RPMI8226 (cell line): Measurements from ENCODE around the gene EML3.
"Not testable (repeated sequence)": the region's sequence is repeated elsewhere in the genome, so short reads cannot be mapped to it uniquely, and the experiment has no call there.

ENCODE experiments used
- DNase-seq: peaks from one replicate; pipeline ENCODE4 v3.0.0-alpha.2; 2015

Gene EML3

GRCh38 chr11:62599069-62599696 lies 13.4 kb downstream of the EML3 start:
- peak; percentile 99 for DNase-seq

- no peak for DNase-seq
Observed at GRCh38 chr11:62595124-62595523, 17.5 kb downstream of the EML3 start.

GRCh38 chr11:62593434-62594044 lies 19.0 kb downstream of the EML3 start:
- peak; percentile 89 for DNase-seq

- no peak for DNase-seq
Observed at GRCh38 chr11:62592989-62593421, 19.6 kb downstream of the EML3 start.

GRCh38 chr11:62592146-62592815 lies 20.3 kb downstream of the EML3 start:
- DNase-seq: no peak

GRCh38 chr11:62591448-62592145 lies 21.0 kb downstream of the EML3 start, which contains the start of gene TUT1:
Gene TUT1 (minus strand): TSS chr11:62591523. CDS start chr11:62591485, 38 bp downstream.
- peak; percentile 100 for DNase-seq

- peak; percentile 42 for DNase-seq
Observed at GRCh38 chr11:62588966-62589637, 23.5 kb downstream of the EML3 start.

GRCh38 chr11:62585356-62585755 lies 27.2 kb downstream of the EML3 start:
- DNase-seq: not testable (repeated sequence)

GRCh38 chr11:62581735-62582134 lies 30.8 kb downstream of the EML3 start:
- not testable (repeated sequence) for DNase-seq

- DNase-seq: no peak
Observed at GRCh38 chr11:62580959-62581715, 31.4 kb downstream of the EML3 start.

GRCh38 chr11:62579252-62579651 lies 33.3 kb downstream of the EML3 start:
- DNase-seq: no peak

GRCh38 chr11:62578541-62578940 lies 34.0 kb downstream of the EML3 start:
- DNase-seq: no peak

GRCh38 chr11:62577046-62577714 lies 35.4 kb downstream of the EML3 start:
- DNase-seq: no peak

- no peak for DNase-seq
Observed at GRCh38 chr11:62575837-62576236, 36.7 kb downstream of the EML3 start.

- no peak for DNase-seq
Observed at GRCh38 chr11:62575156-62575555, 37.4 kb downstream of the EML3 start.

GRCh38 chr11:62574363-62575071 lies 38.1 kb downstream of the EML3 start:
- DNase-seq: peak; percentile 47

GRCh38 chr11:62573592-62574362 lies 38.8 kb downstream of the EML3 start, which contains the start of gene EEF1G:
Gene EEF1G (minus strand): TSS chr11:62573891. CDS start chr11:62573842, 49 bp downstream.
- DNase-seq: peak; percentile 100

- peak; percentile 69 for DNase-seq
Observed at GRCh38 chr11:62573006-62573591, 39.5 kb downstream of the EML3 start.

GRCh38 chr11:62572431-62572830 lies 40.1 kb downstream of the EML3 start:
- DNase-seq: no peak
